Muscle of leg (tissue), 9 donors: ENCODE data around the gene GNAL. TPM values are rescaled to one million over a fixed set of nuclear protein-coding genes. Genes with fewer than 3 reads are reported as not detected.

ENCODE experiments used
- polyA plus RNA-seq, 8 donors: library from polyadenylated mRNA; unstranded; fragments of 120-200 nt; gene quantifications; one replicate each; pipeline versions ENCODE4 v1.2.1 to v1.2.3, GENCODE V29; 2013; ENCODE audit warnings: inconsistent platforms in 1 of 8, low replicate concordance in 1 of 8; ENCODE audit not compliant: insufficient read length in 8 of 8, insufficient read depth in 1 of 8
- total RNA-seq: library from RNA; stranded (reverse); fragments of 120-200 nt; gene quantifications from one replicate; pipeline ENCODE4 v1.2.4, GENCODE V29; 2013

GNAL gene
- total and polyA plus RNA-seq, 9 donors, result 1.2 to 2.4 (median 1.7) TPM

Other genes starting within 250 kb of the GNAL start
- not detected for gene SLC35G4, start 79.7 kb upstream of the GNAL start, total RNA-seq
- not detected for gene SLC35G4, start 79.7 kb upstream of the GNAL start, polyA plus RNA-seq
- 21.9 TPM for gene CHMP1B, start 162.1 kb downstream of the GNAL start, total RNA-seq
- 10 to 100 TPM; 19.3 to 28.2 (median 22.4) TPM for gene CHMP1B, start 162.1 kb downstream of the GNAL start, polyA plus RNA-seq
- 22.6 TPM for gene MPPE1, start 219.1 kb downstream of the GNAL start, total RNA-seq
- gene MPPE1, start 219.1 kb downstream of the GNAL start, polyA plus RNA-seq, result 10 to 100 TPM; 20.1 to 32.1 (median 23.8) TPM